ENCODE measurements around the gene DCLK1.

GRCh38 chr13:36000028-36000427, 131.2 kb downstream of the DCLK1 start:
- TF ChIP-seq CTCF (IDR thresholded peaks at IDR 0.05) (no peak), POLR2A (IDR thresholded peaks at IDR 0.05) (no peak), EP300 (IDR thresholded peaks at IDR 0.05; ENCODE audit: low read depth) (no peak)
